ENCODE results near the gene DDI2.

Gene DDI2

GRCh38 chr1:15625056-15625917 is 8.0 kb downstream of the DDI2 start:
- peaks cover 58% of the 10 kb centered on the region for H3K4me1 ChIP-seq (ENCODE audit: control insufficient read depth, insufficient read depth, low read length)
- DNase-seq (ENCODE audit: low read depth): no peak
- H3K9me3 ChIP-seq (ENCODE audit: control insufficient read depth, low read length): no peaks in the 10 kb centered on the region
- no peak overlapping the region for H3K9ac ChIP-seq (ENCODE audit: low read length)
- peaks cover 39% of the 10 kb centered on the region for H3K36me3 ChIP-seq (ENCODE audit: control insufficient read depth, insufficient read depth, low read length, severe bottlenecking)
- no peaks in the 10 kb centered on the region for H3K27me3 ChIP-seq (replicated peaks; ENCODE audit: control insufficient read depth, insufficient read depth, low read length)
- no peak overlapping the region for H3K4me3 ChIP-seq (ENCODE audit: low read length)

DNA sequence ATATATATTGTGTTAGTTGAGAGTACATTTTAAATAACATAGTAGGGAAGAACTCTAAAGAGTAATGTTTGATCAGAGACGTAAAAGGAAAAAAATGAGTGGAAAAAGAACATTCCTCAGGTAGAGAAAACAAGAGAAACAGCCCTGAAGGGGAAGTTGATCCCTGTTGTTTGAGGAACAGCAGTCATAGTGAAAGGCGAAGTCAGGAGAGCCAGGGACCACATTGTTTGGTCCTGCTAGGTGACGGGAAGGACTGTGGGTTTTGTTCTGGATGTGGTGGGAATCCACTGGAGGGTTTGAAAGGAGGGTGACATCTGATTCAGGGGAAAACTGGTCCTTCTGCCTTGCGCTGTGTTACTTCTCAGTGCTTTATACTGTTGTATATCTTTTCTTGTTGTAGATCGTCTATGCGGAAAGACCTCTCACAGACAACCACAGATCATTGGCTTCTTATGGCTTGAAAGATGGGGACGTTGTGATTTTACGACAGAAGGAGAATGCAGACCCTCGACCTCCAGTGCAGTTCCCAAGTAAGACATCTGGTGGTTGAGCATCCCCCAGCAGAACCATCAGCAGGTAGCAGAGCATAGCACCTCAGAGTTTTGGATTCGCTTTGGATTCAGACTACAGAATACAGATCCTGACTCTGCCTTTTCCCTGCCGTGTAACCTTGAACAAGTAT is 9.2 kb downstream of the DDI2 start:
- no peak for DNase-seq (ENCODE audit: low read depth)
- peaks cover 49% of the 10 kb centered on the region for H3K36me3 ChIP-seq (ENCODE audit: control insufficient read depth, insufficient read depth, low read length, severe bottlenecking)

DNA sequence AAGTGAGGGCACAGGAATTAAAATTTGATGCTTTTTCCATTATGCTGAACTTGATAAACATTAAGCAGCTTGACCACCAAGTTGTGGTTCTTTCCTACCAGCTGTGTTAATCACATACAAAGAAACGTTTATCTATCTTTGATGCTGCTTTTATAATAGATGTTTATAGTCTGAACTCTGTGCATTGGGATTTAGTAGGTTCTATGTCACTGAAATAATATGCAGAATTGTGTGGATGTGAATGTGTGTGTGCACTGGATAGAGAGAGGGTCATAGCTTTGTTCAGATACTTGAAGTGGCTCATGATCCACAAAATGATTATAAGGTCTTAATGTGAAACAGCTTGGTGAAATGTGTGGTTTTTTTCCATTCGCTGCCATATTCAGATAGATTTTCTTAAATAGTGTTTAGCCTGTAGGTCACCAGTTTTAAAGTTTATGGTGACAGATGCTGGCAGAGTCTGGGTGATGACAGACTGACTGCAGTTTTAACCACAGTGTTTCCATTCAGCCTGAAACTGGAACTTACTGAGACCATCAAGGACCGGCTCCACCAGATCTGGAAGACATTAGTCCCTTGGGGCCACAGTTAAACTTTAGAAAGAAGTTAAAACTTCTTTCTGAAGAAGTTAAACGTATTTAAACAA is 10.2 kb downstream of the DDI2 start:
- Histone ChIP-seq H3K4me3 (ENCODE audit: low read length) (peak overlapping the region; percentile 0), H3K36me3 (ENCODE audit: control insufficient read depth, insufficient read depth, low read length, severe bottlenecking) (peaks cover 58% of the 10 kb centered on the region), H3K27me3 (replicated peaks; ENCODE audit: control insufficient read depth, insufficient read depth, low read length) (no peaks in the 10 kb centered on the region), H3K4me1 (ENCODE audit: control insufficient read depth, insufficient read depth, low read length) (peaks cover 40% of the 10 kb centered on the region), H3K9me3 (ENCODE audit: control insufficient read depth, low read length) (no peaks in the 10 kb centered on the region), H3K9ac (ENCODE audit: low read length) (peak overlapping the region; percentile 33)
- no peak for DNase-seq (ENCODE audit: low read depth)

More for the DNA sequence above, 9.2 kb downstream of the DDI2 start:
- no peak overlapping the region for H3K9ac ChIP-seq (ENCODE audit: low read length)
- H3K4me1 ChIP-seq (ENCODE audit: control insufficient read depth, insufficient read depth, low read length): peaks cover 50% of the 10 kb centered on the region
- no peaks in the 10 kb centered on the region for H3K27me3 ChIP-seq (replicated peaks; ENCODE audit: control insufficient read depth, insufficient read depth, low read length)
- no peaks in the 10 kb centered on the region for H3K9me3 ChIP-seq (ENCODE audit: control insufficient read depth, low read length)
- H3K4me3 ChIP-seq (ENCODE audit: low read length): no peak overlapping the region

- no peak overlapping the region for H3K4me3 ChIP-seq (ENCODE audit: low read length)
Measured at GRCh38 chr1:15628003-15628402, 10.7 kb downstream of the DDI2 start.

GRCh38 chr1:15633756-15634420 is 16.6 kb downstream of the DDI2 start:
- no peak overlapping the region for H3K4me3 ChIP-seq (ENCODE audit: low read length)
- peaks cover 36% of the 10 kb centered on the region for H3K4me1 ChIP-seq (ENCODE audit: control insufficient read depth, insufficient read depth, low read length)
- no peaks in the 10 kb centered on the region for H3K27me3 ChIP-seq (replicated peaks; ENCODE audit: control insufficient read depth, insufficient read depth, low read length)
- DNase-seq (ENCODE audit: low read depth): no peak
- H3K9ac ChIP-seq (ENCODE audit: low read length): no peak overlapping the region
- H3K9me3 ChIP-seq (ENCODE audit: control insufficient read depth, low read length): no peaks in the 10 kb centered on the region
- peaks cover 89% of the 10 kb centered on the region for H3K36me3 ChIP-seq (ENCODE audit: control insufficient read depth, insufficient read depth, low read length, severe bottlenecking)

More at GRCh38 chr1:15628003-15628402, 10.7 kb downstream of the DDI2 start:
- peaks cover 64% of the 10 kb centered on the region for H3K36me3 ChIP-seq (ENCODE audit: control insufficient read depth, insufficient read depth, low read length, severe bottlenecking)
- no peak for DNase-seq (ENCODE audit: low read depth)
- H3K27me3 ChIP-seq (replicated peaks; ENCODE audit: control insufficient read depth, insufficient read depth, low read length): no peaks in the 10 kb centered on the region
- no peak overlapping the region for H3K9ac ChIP-seq (ENCODE audit: low read length)
- H3K4me1 ChIP-seq (ENCODE audit: control insufficient read depth, insufficient read depth, low read length): peaks cover 37% of the 10 kb centered on the region
- H3K9me3 ChIP-seq (ENCODE audit: control insufficient read depth, low read length): no peaks in the 10 kb centered on the region

DNA sequence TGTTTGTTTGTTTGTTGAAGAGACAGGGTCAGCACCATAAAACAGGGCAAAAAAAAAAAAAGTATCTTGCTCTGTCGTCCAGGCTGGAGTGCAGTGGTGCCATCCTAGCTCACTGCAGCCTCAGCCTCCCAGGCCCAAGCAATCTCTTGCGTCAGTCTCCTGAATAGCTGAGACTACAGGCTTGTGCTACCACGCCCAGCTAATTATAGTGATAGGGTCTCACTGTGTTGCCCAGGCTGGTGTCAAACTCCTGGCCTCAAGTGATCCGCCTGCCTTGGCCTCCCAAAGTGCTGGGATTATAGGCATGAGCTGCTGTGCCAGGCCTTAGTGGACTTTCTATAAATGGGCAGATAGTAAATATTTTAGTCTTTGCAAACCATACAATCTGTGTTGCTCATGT is 19.2 kb downstream of the DDI2 start:
- Histone ChIP-seq H3K4me1 (ENCODE audit: control insufficient read depth, insufficient read depth, low read length) (peaks cover 32% of the 10 kb centered on the region), H3K27me3 (replicated peaks; ENCODE audit: control insufficient read depth, insufficient read depth, low read length) (no peaks in the 10 kb centered on the region), H3K4me3 (ENCODE audit: low read length) (no peak overlapping the region), H3K9ac (ENCODE audit: low read length) (no peak overlapping the region), H3K9me3 (ENCODE audit: control insufficient read depth, low read length) (no peaks in the 10 kb centered on the region), H3K36me3 (ENCODE audit: control insufficient read depth, insufficient read depth, low read length, severe bottlenecking) (peaks cover 91% of the 10 kb centered on the region)
- DNase-seq (ENCODE audit: low read depth): no peak

- Histone ChIP-seq H3K36me3 (ENCODE audit: control insufficient read depth, insufficient read depth, low read length, severe bottlenecking) (peaks cover 87% of the 10 kb centered on the region), H3K27me3 (replicated peaks; ENCODE audit: control insufficient read depth, insufficient read depth, low read length) (no peaks in the 10 kb centered on the region), H3K9ac (ENCODE audit: low read length) (peak overlapping the region; percentile 43), H3K4me1 (ENCODE audit: control insufficient read depth, insufficient read depth, low read length) (peaks cover 29% of the 10 kb centered on the region), H3K9me3 (ENCODE audit: control insufficient read depth, low read length) (no peaks in the 10 kb centered on the region), H3K4me3 (ENCODE audit: low read length) (no peak overlapping the region)
- DNase-seq (ENCODE audit: low read depth): peak; percentile 67
Measured at GRCh38 chr1:15637826-15638225, 20.6 kb downstream of the DDI2 start.

GRCh38 chr1:15639262-15639661 is 22.0 kb downstream of the DDI2 start:
- Histone ChIP-seq H3K27me3 (replicated peaks; ENCODE audit: control insufficient read depth, insufficient read depth, low read length) (no peaks in the 10 kb centered on the region), H3K9me3 (ENCODE audit: control insufficient read depth, low read length) (no peaks in the 10 kb centered on the region), H3K4me3 (ENCODE audit: low read length) (no peak overlapping the region), H3K9ac (ENCODE audit: low read length) (no peak overlapping the region), H3K36me3 (ENCODE audit: control insufficient read depth, insufficient read depth, low read length, severe bottlenecking) (peaks cover 87% of the 10 kb centered on the region), H3K4me1 (ENCODE audit: control insufficient read depth, insufficient read depth, low read length) (peaks cover 29% of the 10 kb centered on the region)
- DNase-seq (ENCODE audit: low read depth): no peak

GRCh38 chr1:15639931-15640330 is 22.7 kb downstream of the DDI2 start:
- Histone ChIP-seq H3K27me3 (replicated peaks; ENCODE audit: control insufficient read depth, insufficient read depth, low read length) (no peaks in the 10 kb centered on the region), H3K4me3 (ENCODE audit: low read length) (no peak overlapping the region), H3K9ac (ENCODE audit: low read length) (no peak overlapping the region), H3K4me1 (ENCODE audit: control insufficient read depth, insufficient read depth, low read length) (peaks cover 29% of the 10 kb centered on the region), H3K36me3 (ENCODE audit: control insufficient read depth, insufficient read depth, low read length, severe bottlenecking) (peaks cover 82% of the 10 kb centered on the region), H3K9me3 (ENCODE audit: control insufficient read depth, low read length) (no peaks in the 10 kb centered on the region)
- DNase-seq (ENCODE audit: low read depth): no peak

DNA sequence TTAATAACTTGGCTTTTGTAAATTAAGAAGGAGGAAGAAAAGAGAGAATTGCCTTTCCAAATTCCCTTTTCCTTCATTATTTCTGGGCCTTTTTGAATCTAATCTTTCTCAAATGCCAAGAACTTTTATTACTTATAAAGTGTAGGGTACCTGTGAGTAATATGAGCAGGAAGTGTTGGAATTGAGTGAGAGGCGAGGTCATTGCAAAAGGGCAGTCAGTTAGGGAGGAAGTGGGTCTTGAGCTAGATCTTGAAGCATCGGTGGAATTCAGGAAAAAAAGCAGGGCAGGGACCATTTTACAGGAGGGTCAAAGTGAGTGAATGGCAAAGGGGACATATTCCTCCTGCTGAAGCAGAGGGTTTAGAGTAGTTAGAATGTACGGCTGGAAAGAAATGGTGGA is 23.4 kb downstream of the DDI2 start:
- no peaks in the 10 kb centered on the region for H3K9me3 ChIP-seq (ENCODE audit: control insufficient read depth, low read length)
- H3K4me3 ChIP-seq (ENCODE audit: low read length): no peak overlapping the region
- no peak overlapping the region for H3K9ac ChIP-seq (ENCODE audit: low read length)
- H3K27me3 ChIP-seq (replicated peaks; ENCODE audit: control insufficient read depth, insufficient read depth, low read length): no peaks in the 10 kb centered on the region
- DNase-seq (ENCODE audit: low read depth): no peak
- peaks cover 29% of the 10 kb centered on the region for H3K4me1 ChIP-seq (ENCODE audit: control insufficient read depth, insufficient read depth, low read length)
- H3K36me3 ChIP-seq (ENCODE audit: control insufficient read depth, insufficient read depth, low read length, severe bottlenecking): peaks cover 82% of the 10 kb centered on the region

GRCh38 chr1:15649937-15650336 is 32.7 kb downstream of the DDI2 start:
- Histone ChIP-seq H3K9ac (ENCODE audit: low read length) (no peak overlapping the region), H3K9me3 (ENCODE audit: control insufficient read depth, low read length) (no peaks in the 10 kb centered on the region), H3K27me3 (replicated peaks; ENCODE audit: control insufficient read depth, insufficient read depth, low read length) (no peaks in the 10 kb centered on the region), H3K36me3 (ENCODE audit: control insufficient read depth, insufficient read depth, low read length, severe bottlenecking) (peaks cover 84% of the 10 kb centered on the region), H3K4me1 (ENCODE audit: control insufficient read depth, insufficient read depth, low read length) (peaks cover 10% of the 10 kb centered on the region), H3K4me3 (ENCODE audit: low read length) (no peak overlapping the region)
- DNase-seq (ENCODE audit: low read depth): no peak

All from adipocyte (in vitro differentiated cells).